A549 (cell line): ENCODE results near the gene VWA8. TPM values are rescaled to one million over a fixed set of nuclear protein-coding genes. Genes with fewer than 3 reads are reported as not detected.
"Not testable (repeated sequence)": the region's sequence is repeated elsewhere in the genome, so short reads cannot be mapped to it uniquely, and the experiment has no call there.

Experiments used
- ATAC-seq, 2 experiments: fragments of 200-7000 bp in 1 of 2; fragments of >200 bp in 1 of 2; cut with Nextera tagmentation in 1 of 2; cut with Tn5 transposase in 1 of 2; 3 replicates each; pipeline versions ENCODE4 v1.8.0 to v1.9.1; 2018 to 2020; ENCODE audit warnings: mild to moderate bottlenecking in 1 of 2, moderate library complexity in 1 of 2
- CTCF ChIA-PET: fragments of 300-600 bp; sonication (Branson Sonifier 250); formaldehyde crosslinking; extraction: SDS; loops from one replicate; lab custom pipeline; 2021; ENCODE audit warnings: antibody characterized with exemption, inconsistent platforms; lab: Yijun Ruan, JAX
- POLR2A ChIA-PET: fragments of 350-600 bp; formaldehyde crosslinking; extraction: SDS; loops from one replicate; lab custom pipeline; 2021; ENCODE audit warnings: antibody characterized with exemption, inconsistent platforms; lab: Yijun Ruan, JAX
- DNase-seq, 2 experiments: peaks; one replicate each; pipeline versions ENCODE4 v3.0.0 to v3.0.0-alpha.2; 2011 to 2016; ENCODE audit warnings: low read depth in 1 of 2, low spot score in 1 of 2
- FAIRE-seq: peaks from 2 replicates; lab custom pipeline; 2011; peaks lifted over from hg19 to GRCh38; lab: Jason Lieb, UNC
- H3K27ac ChIP-seq, 2 experiments: fragments of >200 bp; sonication (Bioruptor Twin); formaldehyde crosslinking; 3 replicates each; pipeline ENCODE4 v1.5.1; 2016 to 2017
- H3K4me1 ChIP-seq: fragments of >200 bp; sonication (Bioruptor Twin); formaldehyde crosslinking; 3 replicates; pipeline ENCODE4 v1.6.1; 2016
- H3K4me2 ChIP-seq: fragments of >200 bp; sonication (Bioruptor Twin); formaldehyde crosslinking; 3 replicates; pipeline ENCODE4 v1.6.1; 2016
- H3K4me3 ChIP-seq: fragments of >200 bp; sonication (Bioruptor Twin); formaldehyde crosslinking; 3 replicates; pipeline ENCODE4 v1.5.1; 2016
- H3K9me3 ChIP-seq: fragments of >200 bp; sonication (Bioruptor Twin); formaldehyde crosslinking; 3 replicates; pipeline ENCODE4 v1.6.1; 2016
- BHLHE40 ChIP-seq: IDR thresholded peaks from 2 replicates; pipeline ENCODE4 v1.6.1; 2012; ENCODE audit warnings: low read depth, low read length, inconsistent platforms
- CBX2 ChIP-seq: fragments of 200-600 bp; sonication (generic); IDR thresholded peaks from 2 replicates; pipeline ENCODE4 v1.6.1; 2016; ENCODE audit warnings: low read depth, mild to moderate bottlenecking, borderline replicate concordance
- CBX8 ChIP-seq: fragments of 200-600 bp; sonication (generic); IDR thresholded peaks from 2 replicates; pipeline ENCODE4 v1.6.1; 2016
- CHD2 ChIP-seq: fragments of 150-350 bp; IDR thresholded peaks from 2 replicates; pipeline ENCODE4 v1.6.1; 2014; ENCODE audit warnings: low read length; ENCODE audit not compliant: partially characterized antibody
- CHD4 ChIP-seq: fragments of 200-600 bp; sonication (generic); IDR thresholded peaks from 2 replicates; pipeline ENCODE4 v1.6.1; 2016; ENCODE audit warnings: antibody characterized with exemption, mild to moderate bottlenecking, borderline replicate concordance
- EHF ChIP-seq: fragments of 250-450 bp; sonication (Bioruptor Pico); IDR thresholded peaks from 2 replicates; pipeline ENCODE4 v1.5.0; 2020; ENCODE audit warnings: mild to moderate bottlenecking
- EHMT2 ChIP-seq: fragments of 200-600 bp; sonication (generic); IDR thresholded peaks from 2 replicates; pipeline ENCODE4 v1.6.1; 2016; ENCODE audit warnings: antibody characterized with exemption, low read depth, mild to moderate bottlenecking, moderate library complexity
- FOSB ChIP-seq: fragments of 250-450 bp; sonication (Bioruptor Pico); IDR thresholded peaks from 2 replicates; pipeline ENCODE4 v1.5.0; 2020; ENCODE audit warnings: mild to moderate bottlenecking, moderate library complexity
- HDAC2 ChIP-seq: fragments of 200-600 bp; sonication (generic); IDR thresholded peaks from 2 replicates; pipeline ENCODE4 v1.6.1; 2016
- JUN ChIP-seq, 2 experiments: fragments of >200 bp; sonication (Bioruptor Twin); formaldehyde crosslinking; IDR thresholded peaks; 2 replicates in 1 of 2; 3 replicates in 1 of 2; pipeline ENCODE4 v1.6.1; 2016 to 2017
- KDM1A ChIP-seq: fragments of 200-600 bp; sonication (generic); IDR thresholded peaks from 2 replicates; pipeline ENCODE4 v1.6.1; 2016; ENCODE audit warnings: low read depth, mild to moderate bottlenecking
- KDM5A ChIP-seq: fragments of 200-600 bp; sonication (generic); IDR thresholded peaks from 2 replicates; pipeline ENCODE4 v1.6.1; 2016; ENCODE audit warnings: antibody characterized with exemption, mild to moderate bottlenecking
- MAFK ChIP-seq: fragments of 450-650 bp; IDR thresholded peaks from 2 replicates; pipeline ENCODE4 v1.6.1; 2014; ENCODE audit not compliant: partially characterized antibody
- MAZ ChIP-seq: fragments of 150-350 bp; IDR thresholded peaks from 2 replicates; pipeline ENCODE4 v1.6.1; 2014; ENCODE audit warnings: antibody characterized with exemption, low read depth, low read length, borderline replicate concordance
- MYC ChIP-seq: IDR thresholded peaks from 2 replicates; pipeline ENCODE4 v1.6.1; 2012; ENCODE audit warnings: mild to moderate bottlenecking, inconsistent platforms, low read length, improper control_type of control experiment, borderline replicate concordance
- NPAS2 ChIP-seq: fragments of 250-450 bp; sonication (Bioruptor Pico); IDR thresholded peaks from 2 replicates; pipeline ENCODE4 v1.8.0; 2022; ENCODE audit warnings: mild to moderate bottlenecking, moderate library complexity, borderline replicate concordance
- NR3C1 ChIP-seq: fragments of >200 bp; sonication (Bioruptor Twin); formaldehyde crosslinking; IDR thresholded peaks from 3 replicates; pipeline ENCODE4 v1.6.1; 2017
- PHF8 ChIP-seq: fragments of 200-600 bp; sonication (generic); IDR thresholded peaks from 2 replicates; pipeline ENCODE4 v1.6.1; 2016; ENCODE audit warnings: low read depth, mild to moderate bottlenecking, antibody characterized with exemption, moderate library complexity, borderline replicate concordance
- POLR2AphosphoS2 ChIP-seq: conservative IDR thresholded peaks from 2 replicates; pipeline ENCODE4 v1.6.1; 2012; ENCODE audit warnings: low read length, improper control_type of control experiment, inconsistent platforms
- RARB ChIP-seq: fragments of 250-450 bp; sonication (Bioruptor Pico); IDR thresholded peaks from 2 replicates; pipeline ENCODE4 v1.8.0; 2021; ENCODE audit warnings: mild to moderate bottlenecking, moderate library complexity
- RCOR1 ChIP-seq: fragments of 150-350 bp; IDR thresholded peaks from 2 replicates; pipeline ENCODE4 v1.6.1; 2014; ENCODE audit warnings: antibody characterized with exemption, low read length, low read depth
- RFX5 ChIP-seq: fragments of 450-650 bp; IDR thresholded peaks from 2 replicates; pipeline ENCODE4 v1.7.1; 2014; ENCODE audit warnings: antibody characterized with exemption, mild to moderate bottlenecking, moderate library complexity
- RNF2 ChIP-seq: fragments of 200-600 bp; sonication (generic); IDR thresholded peaks from 2 replicates; pipeline ENCODE4 v1.6.1; 2016; ENCODE audit warnings: low read depth, mild to moderate bottlenecking, antibody characterized with exemption, moderate library complexity, borderline replicate concordance
- SREBF2 ChIP-seq: fragments of 450-650 bp; IDR thresholded peaks from 2 replicates; pipeline ENCODE4 v1.6.1; 2014; ENCODE audit warnings: mild to moderate bottlenecking, moderate library complexity
- TFCP2L1 ChIP-seq: fragments of 250-450 bp; sonication (Bioruptor Pico); IDR thresholded peaks from 2 replicates; pipeline ENCODE4 v1.5.0; 2021; ENCODE audit warnings: mild to moderate bottlenecking
- TP53 ChIP-seq: fragments of 250-450 bp; sonication (Bioruptor Pico); IDR thresholded peaks from 2 replicates; pipeline ENCODE4 v1.5.0; 2021; ENCODE audit warnings: mild to moderate bottlenecking, moderate library complexity
- ZNF302 ChIP-seq: fragments of 250-450 bp; sonication (Bioruptor Pico); IDR thresholded peaks from 2 replicates; pipeline ENCODE4 v1.9.0; 2021; ENCODE audit warnings: inconsistent platforms, mild to moderate bottlenecking, moderate library complexity
- ZSCAN20 ChIP-seq: fragments of 250-450 bp; sonication (Bioruptor Pico); IDR thresholded peaks from 2 replicates; pipeline ENCODE4 v1.8.0; 2022; ENCODE audit warnings: mild to moderate bottlenecking, moderate library complexity
- WGBS: methylation state at CpG from one replicate; pipeline ENCODE4 v1.1.6; 2017; ENCODE audit errors: missing lambda C conversion rate; 5-methylcytosine and 5-hydroxymethylcytosine counted together
- polyA plus RNA-seq, 4 experiments: library from polyadenylated mRNA; depleted of rRNA in 3 of 4; stranded (reverse); fragments of >200 nt; fragmentation: RNase III in 1 of 4; extraction: RNeasy Plus Mini Kit Qiagen cat#74134 plus additional on column Dnase treatment in 1 of 4; gene quantifications; 2 replicates in 3 of 4; 3 replicates in 1 of 4; pipeline ENCODE4 v1.2.3, GENCODE V29; 2011 to 2017
- TF ChIP-seq, protein P1 (sequence below): fragments of 250-450 bp; sonication (Bioruptor Pico); IDR thresholded peaks from 2 replicates; pipeline ENCODE4 v1.5.0; 2021; ENCODE audit warnings: mild to moderate bottlenecking, moderate library complexity, borderline replicate concordance
- TF ChIP-seq, protein P2 (sequence below): fragments of >200 bp; sonication (Bioruptor Twin); formaldehyde crosslinking; IDR thresholded peaks from 2 replicates; pipeline ENCODE4 v1.6.1; 2016
- TF ChIP-seq, protein P3 (sequence below): fragments of 250-450 bp; sonication (Bioruptor Pico); IDR thresholded peaks from 2 replicates; pipeline ENCODE4 v1.5.0; 2020; ENCODE audit warnings: low read depth, mild to moderate bottlenecking, moderate library complexity
- TF ChIP-seq, protein P4 (sequence below): IDR thresholded peaks from 2 replicates; pipeline ENCODE4 v1.6.1; 2012
- TF ChIP-seq, protein P5 (sequence below): IDR thresholded peaks from 2 replicates; pipeline ENCODE4 v1.6.1; 2012; ENCODE audit warnings: low read depth, borderline replicate concordance
- TF ChIP-seq, protein P6 (sequence below): IDR thresholded peaks from 2 replicates; pipeline ENCODE4 v1.6.1; 2012

VWA8 gene
- polyA plus RNA-seq, 2 of the 4 experiments (the other 2 are of a cell fraction), result 6.4 to 15.3 TPM

DNA sequence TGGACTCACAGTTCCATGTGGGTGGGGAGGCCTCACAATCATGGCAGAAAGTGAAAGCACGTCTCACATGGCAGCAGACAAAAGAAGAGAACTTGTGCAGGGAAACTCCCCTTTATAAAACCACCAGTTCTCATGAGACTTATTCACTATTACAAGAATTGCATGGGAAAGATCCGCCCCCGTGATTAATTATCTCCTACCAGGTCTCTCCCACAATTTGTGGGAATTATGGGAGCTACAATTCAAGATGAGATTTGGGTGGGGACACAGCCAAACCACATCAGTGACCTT, 157.5 kb downstream of the VWA8 start:
- H3K4me2 ChIP-seq, H3K4me3 ChIP-seq, H3K9me3 ChIP-seq, DNase-seq, H3K4me1 ChIP-seq, ATAC-seq, FAIRE-seq, H3K27ac ChIP-seq, POLR2A ChIA-PET: not testable (repeated sequence)
- 95% methylated on average over 3 of the region's 3 CpGs for WGBS
- CTCF ChIA-PET, result interaction anchor here (0.8 kb wide), 1 partner anchor 135 kb away, joined by 3 read pairs; no protein-coding TSS in a partner anchor

DNA sequence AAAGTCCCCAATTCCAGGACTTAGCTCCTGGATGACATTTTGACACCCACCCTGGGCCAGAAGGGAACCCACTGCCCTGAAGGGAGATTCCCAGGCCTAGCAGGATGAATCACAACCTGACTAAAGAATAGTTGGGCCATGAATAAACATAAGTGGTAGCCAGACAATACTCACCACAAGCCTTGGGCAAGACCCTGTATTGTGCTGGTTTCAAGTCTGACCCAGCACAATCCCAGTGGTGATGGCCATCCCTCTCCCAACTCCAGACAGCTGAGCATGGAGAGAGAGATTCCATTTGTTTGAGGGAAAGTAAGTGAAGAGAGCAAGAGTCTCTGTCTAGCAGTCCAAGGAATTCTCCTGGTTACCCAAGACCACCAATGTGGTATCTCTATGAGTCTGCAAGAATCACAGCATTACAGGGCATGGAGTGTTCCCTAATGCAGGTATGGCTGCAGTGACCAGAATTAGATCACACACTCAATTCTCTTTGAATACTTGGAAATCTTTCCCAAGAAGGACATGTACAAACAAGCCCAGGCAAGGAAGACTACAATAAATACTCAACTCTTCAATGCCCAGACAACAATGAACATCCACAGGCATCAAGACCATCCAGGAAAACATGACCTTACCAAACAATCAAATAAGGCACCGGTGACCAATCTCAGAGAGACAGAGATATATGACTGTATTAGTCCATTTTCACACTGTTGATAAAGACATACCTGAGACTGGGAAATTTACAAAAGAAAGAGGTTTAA, 158.0 kb downstream of the VWA8 start:
- no peak for DNase-seq
- POLR2A ChIA-PET, result no interaction called here

DNA sequence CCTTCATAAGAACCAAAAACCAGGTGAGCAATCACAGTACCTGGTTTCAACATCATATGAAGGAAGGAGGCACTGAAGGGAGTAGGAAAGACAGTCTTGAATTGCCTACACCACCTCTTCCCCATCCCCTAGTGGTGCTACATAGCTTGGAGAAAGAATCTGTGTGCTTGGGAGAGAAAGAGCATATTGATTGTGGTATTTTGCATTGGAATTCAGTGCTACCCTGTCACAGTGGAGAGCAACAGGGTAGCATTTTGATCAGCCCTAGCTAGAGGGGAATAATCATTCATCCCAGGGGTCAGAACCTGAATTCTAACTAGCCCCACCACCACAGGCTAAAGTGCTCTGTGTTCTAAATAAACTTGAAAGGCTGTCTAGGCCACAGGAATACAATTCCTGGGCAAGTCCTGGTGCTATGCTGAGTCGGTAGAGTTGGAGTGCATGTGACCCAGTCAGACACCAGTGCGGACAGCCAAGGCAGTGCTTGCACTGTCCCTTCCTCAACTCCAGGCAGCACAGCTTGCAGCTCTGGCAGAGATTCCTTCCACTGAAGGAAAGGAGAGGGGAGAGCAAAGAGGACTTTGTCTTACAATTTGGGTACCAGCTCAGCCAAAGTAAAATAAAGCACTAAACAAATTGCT, 158.7 kb downstream of the VWA8 start:
- no peaks in the 10 kb centered on the region; the same call in 1 of the 3 replicates for H3K9me3 ChIP-seq
- no peak for ATAC-seq
- FAIRE-seq, result no peak
- 94% methylated on average over 2 of the region's 2 CpGs for WGBS
- ChIA-PET CTCF (interaction anchor here (2.3 kb wide), 1 partner anchor 134 kb away, joined by 5 read pairs; no protein-coding TSS in a partner anchor), POLR2A (no interaction called here)
- no peak for DNase-seq
- no peak overlapping the region for H3K4me2 ChIP-seq
- H3K27ac ChIP-seq, result 0 out of 6 replicates have a peak overlapping the region, but pooled peaks of 1 of the 2 experiments have one; percentile 56
- no peak for TF ChIP-seq ZSCAN20 (CRISPR knock-in tag)
- TF ChIP-seq, protein P1, sequence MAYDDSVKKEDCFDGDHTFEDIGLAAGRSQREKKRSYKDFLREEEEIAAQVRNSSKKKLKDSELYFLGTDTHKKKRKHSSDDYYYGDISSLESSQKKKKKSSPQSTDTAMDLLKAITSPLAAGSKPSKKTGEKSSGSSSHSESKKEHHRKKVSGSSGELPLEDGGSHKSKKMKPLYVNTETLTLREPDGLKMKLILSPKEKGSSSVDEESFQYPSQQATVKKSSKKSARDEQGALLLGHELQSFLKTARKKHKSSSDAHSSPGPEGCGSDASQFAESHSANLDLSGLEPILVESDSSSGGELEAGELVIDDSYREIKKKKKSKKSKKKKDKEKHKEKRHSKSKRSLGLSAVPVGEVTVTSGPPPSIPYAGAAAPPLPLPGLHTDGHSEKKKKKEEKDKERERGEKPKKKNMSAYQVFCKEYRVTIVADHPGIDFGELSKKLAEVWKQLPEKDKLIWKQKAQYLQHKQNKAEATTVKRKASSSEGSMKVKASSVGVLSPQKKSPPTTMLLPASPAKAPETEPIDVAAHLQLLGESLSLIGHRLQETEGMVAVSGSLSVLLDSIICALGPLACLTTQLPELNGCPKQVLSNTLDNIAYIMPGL (CRISPR knock-in tag), result no peak
- TF ChIP-seq RARB (CRISPR knock-in tag), result no peak
- no peak for TF ChIP-seq TP53 (CRISPR knock-in tag)
- TF ChIP-seq, protein P2, sequence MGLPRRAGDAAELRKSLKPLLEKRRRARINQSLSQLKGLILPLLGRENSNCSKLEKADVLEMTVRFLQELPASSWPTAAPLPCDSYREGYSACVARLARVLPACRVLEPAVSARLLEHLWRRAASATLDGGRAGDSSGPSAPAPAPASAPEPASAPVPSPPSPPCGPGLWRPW, result no peak
- TF ChIP-seq, protein P3, sequence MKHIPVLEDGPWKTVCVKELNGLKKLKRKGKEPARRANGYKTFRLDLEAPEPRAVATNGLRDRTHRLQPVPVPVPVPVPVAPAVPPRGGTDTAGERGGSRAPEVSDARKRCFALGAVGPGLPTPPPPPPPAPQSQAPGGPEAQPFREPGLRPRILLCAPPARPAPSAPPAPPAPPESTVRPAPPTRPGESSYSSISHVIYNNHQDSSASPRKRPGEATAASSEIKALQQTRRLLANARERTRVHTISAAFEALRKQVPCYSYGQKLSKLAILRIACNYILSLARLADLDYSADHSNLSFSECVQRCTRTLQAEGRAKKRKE (CRISPR knock-in tag), result no peak
- no peak for TF ChIP-seq SREBF2
- TF ChIP-seq ZNF302 (CRISPR knock-in tag), result no peak
- no peak for TF ChIP-seq RCOR1
- no peak for TF ChIP-seq MAZ
- TF ChIP-seq, protein P4, sequence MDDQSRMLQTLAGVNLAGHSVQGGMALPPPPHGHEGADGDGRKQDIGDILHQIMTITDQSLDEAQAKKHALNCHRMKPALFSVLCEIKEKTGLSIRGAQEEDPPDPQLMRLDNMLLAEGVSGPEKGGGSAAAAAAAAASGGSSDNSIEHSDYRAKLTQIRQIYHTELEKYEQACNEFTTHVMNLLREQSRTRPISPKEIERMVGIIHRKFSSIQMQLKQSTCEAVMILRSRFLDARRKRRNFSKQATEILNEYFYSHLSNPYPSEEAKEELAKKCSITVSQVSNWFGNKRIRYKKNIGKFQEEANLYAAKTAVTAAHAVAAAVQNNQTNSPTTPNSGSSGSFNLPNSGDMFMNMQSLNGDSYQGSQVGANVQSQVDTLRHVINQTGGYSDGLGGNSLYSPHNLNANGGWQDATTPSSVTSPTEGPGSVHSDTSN, result no peak
- TF ChIP-seq, protein P5, sequence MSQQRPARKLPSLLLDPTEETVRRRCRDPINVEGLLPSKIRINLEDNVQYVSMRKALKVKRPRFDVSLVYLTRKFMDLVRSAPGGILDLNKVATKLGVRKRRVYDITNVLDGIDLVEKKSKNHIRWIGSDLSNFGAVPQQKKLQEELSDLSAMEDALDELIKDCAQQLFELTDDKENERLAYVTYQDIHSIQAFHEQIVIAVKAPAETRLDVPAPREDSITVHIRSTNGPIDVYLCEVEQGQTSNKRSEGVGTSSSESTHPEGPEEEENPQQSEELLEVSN, result no peak
- no peak for TF ChIP-seq BHLHE40
- no peak for TF ChIP-seq KDM1A
- TF ChIP-seq, protein P6, sequence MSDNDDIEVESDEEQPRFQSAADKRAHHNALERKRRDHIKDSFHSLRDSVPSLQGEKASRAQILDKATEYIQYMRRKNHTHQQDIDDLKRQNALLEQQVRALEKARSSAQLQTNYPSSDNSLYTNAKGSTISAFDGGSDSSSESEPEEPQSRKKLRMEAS, result no peak
- TF ChIP-seq PHF8, result no peak
- TF ChIP-seq CBX8, result no peak
- TF ChIP-seq CBX2, result no peak
- no peak overlapping the region for H3K4me3 ChIP-seq
- H3K4me1 ChIP-seq, result no peaks in the 10 kb centered on the region

More for the DNA sequence above, 158.0 kb downstream of the VWA8 start:
- Histone ChIP-seq H3K4me1 (no peaks in the 10 kb centered on the region), H3K4me3 (no peak overlapping the region), H3K9me3 (no peaks in the 10 kb centered on the region; the same call in 1 of the 3 replicates), H3K4me2 (no peak overlapping the region), H3K27ac (peak overlapping the region in 1 of 2 experiments; percentile 56; a peak in 2 of 6 replicates)
- TF ChIP-seq MYC (no peak), KDM5A (no peak), NR3C1 (no peak), CHD2 (no peak), EHMT2 (no peak), RCOR1 (no peak), JUN (IDR thresholded peaks at IDR 0.05) (no peak), NPAS2 (CRISPR knock-in tag) (no peak), CHD4 (no peak), FOSB (CRISPR knock-in tag) (no peak), RFX5 (no peak), PHF8 (no peak), POLR2AphosphoS2 (no peak), RNF2 (no peak), EHF (CRISPR knock-in tag) (no peak), MAFK (no peak), HDAC2 (no peak), ZSCAN20 (CRISPR knock-in tag) (no peak), MAZ (no peak), TFCP2L1 (CRISPR knock-in tag) (no peak)
- CTCF ChIA-PET, result no interaction called here
- no peak for FAIRE-seq
- ATAC-seq, result no peak
- WGBS, result 94% methylated on average over 1 of the region's 1 CpG
